ENCODE measurements around the gene ANKRD29.

DNA sequence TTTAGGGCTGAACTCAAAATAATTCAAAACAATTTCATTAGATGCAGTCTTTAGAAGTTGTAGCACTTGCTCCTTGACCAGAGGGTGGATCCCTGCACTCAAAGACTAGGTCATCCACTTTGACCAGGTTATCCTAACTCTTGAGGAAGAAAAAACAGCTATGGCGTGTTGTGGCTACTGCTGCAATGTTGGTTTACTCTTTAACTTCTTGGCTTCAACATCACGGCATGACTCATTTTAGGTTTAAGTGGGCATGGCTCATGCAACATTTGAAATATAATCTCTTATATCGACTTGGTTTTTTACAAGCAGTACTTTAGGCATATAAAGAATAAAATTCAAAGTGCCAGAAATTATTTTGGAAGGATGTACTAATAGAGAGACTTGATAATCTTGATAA is 35.4 kb downstream of the ANKRD29 start:
- TF ChIP-seq CREB1 (IDR thresholded peaks at IDR 0.05; ENCODE audit: low read depth) (no peak), EP300 (IDR thresholded peaks at IDR 0.05; ENCODE audit: borderline replicate concordance) (peak; percentile 13; the same call in 1 of the 2 replicates)
- TF ChIP-seq, protein P1, sequence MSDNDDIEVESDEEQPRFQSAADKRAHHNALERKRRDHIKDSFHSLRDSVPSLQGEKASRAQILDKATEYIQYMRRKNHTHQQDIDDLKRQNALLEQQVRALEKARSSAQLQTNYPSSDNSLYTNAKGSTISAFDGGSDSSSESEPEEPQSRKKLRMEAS (IDR thresholded peaks at IDR 0.05): no peak
